DOHH2 (cell line): ENCODE data around the gene FAM171A1.

Experiments
- H3F3A ChIP-seq: fragments of 200-600 bp; sonication (generic), shearing (Covaris generic); 2 replicates; pipeline ENCODE4 v1.6.0; 2016; ENCODE audit warnings: antibody characterized with exemption, mild to moderate bottlenecking; ENCODE audit not compliant: control insufficient read depth, insufficient read depth
- H3K27ac ChIP-seq: fragments of 200-600 bp; sonication (generic); 2 replicates; pipeline ENCODE4 v1.5.1; 2014; ENCODE audit warnings: low read depth, mild to moderate bottlenecking, low read length, moderate library complexity
- H3K27me3 ChIP-seq: fragments of 200-600 bp; sonication (generic); 2 replicates; pipeline ENCODE4 v1.6.1; 2014; ENCODE audit warnings: mild to moderate bottlenecking, low read length, mixed read lengths; ENCODE audit not compliant: control insufficient read depth
- H3K36me3 ChIP-seq: fragments of 200-600 bp; sonication (generic); 2 replicates; pipeline ENCODE4 v1.6.1; 2014; ENCODE audit warnings: mild to moderate bottlenecking, low read length, moderate library complexity, mixed read lengths; ENCODE audit not compliant: control insufficient read depth
- H3K4me1 ChIP-seq: fragments of 200-600 bp; sonication (generic); 2 replicates; pipeline ENCODE4 v1.6.1; 2014; ENCODE audit warnings: mild to moderate bottlenecking, low read length, mixed read lengths; ENCODE audit not compliant: control insufficient read depth
- H3K4me2 ChIP-seq: fragments of 200-600 bp; sonication (generic); 2 replicates; pipeline ENCODE4 v1.6.0; 2014; ENCODE audit warnings: mild to moderate bottlenecking, low read length, moderate library complexity
- H3K4me3 ChIP-seq: fragments of 200-600 bp; sonication (generic); 2 replicates; pipeline ENCODE4 v1.5.1; 2014; ENCODE audit warnings: mild to moderate bottlenecking, low read length, mixed read lengths
- H3K79me2 ChIP-seq: fragments of 200-600 bp; sonication (generic); 2 replicates; pipeline ENCODE4 v1.6.1; 2014; ENCODE audit warnings: mild to moderate bottlenecking, low read length, mixed read lengths; ENCODE audit not compliant: control insufficient read depth
- H3K9me2 ChIP-seq: fragments of 200-600 bp; sonication (generic); replicated peaks from 2 replicates; pipeline ENCODE4 v1.6.1; 2014; ENCODE audit warnings: mild to moderate bottlenecking, low read length, mixed read lengths; ENCODE audit not compliant: control insufficient read depth
- H3K9me3 ChIP-seq: fragments of 200-600 bp; sonication (generic); 2 replicates; pipeline ENCODE4 v1.6.1; 2014; ENCODE audit warnings: antibody characterized with exemption, low read length, mixed read lengths; ENCODE audit not compliant: control insufficient read depth, insufficient read depth
- H4K20me1 ChIP-seq: fragments of 200-600 bp; sonication (generic); 2 replicates; pipeline ENCODE4 v1.6.0; 2014; ENCODE audit warnings: low read depth, mild to moderate bottlenecking, antibody characterized with exemption, low read length, moderate library complexity; ENCODE audit not compliant: control insufficient read depth, insufficient read depth
- EZH2phosphoT487 ChIP-seq: fragments of 200-600 bp; sonication (generic); IDR thresholded peaks from 2 replicates; pipeline ENCODE4 v1.6.1; 2017; ENCODE audit warnings: borderline replicate concordance, mild to moderate bottlenecking, antibody characterized with exemption, low read length, moderate library complexity, mixed read lengths
- TF ChIP-seq, protein P1 (sequence below): fragments of 200-600 bp; sonication (generic); IDR thresholded peaks from one replicate; pipeline ENCODE4 v1.5.1; 2014; ENCODE audit warnings: antibody characterized with exemption, mild to moderate bottlenecking, low read depth, low read length; ENCODE audit not compliant: poor library complexity, severe bottlenecking

The FAM171A1 gene

DNA sequence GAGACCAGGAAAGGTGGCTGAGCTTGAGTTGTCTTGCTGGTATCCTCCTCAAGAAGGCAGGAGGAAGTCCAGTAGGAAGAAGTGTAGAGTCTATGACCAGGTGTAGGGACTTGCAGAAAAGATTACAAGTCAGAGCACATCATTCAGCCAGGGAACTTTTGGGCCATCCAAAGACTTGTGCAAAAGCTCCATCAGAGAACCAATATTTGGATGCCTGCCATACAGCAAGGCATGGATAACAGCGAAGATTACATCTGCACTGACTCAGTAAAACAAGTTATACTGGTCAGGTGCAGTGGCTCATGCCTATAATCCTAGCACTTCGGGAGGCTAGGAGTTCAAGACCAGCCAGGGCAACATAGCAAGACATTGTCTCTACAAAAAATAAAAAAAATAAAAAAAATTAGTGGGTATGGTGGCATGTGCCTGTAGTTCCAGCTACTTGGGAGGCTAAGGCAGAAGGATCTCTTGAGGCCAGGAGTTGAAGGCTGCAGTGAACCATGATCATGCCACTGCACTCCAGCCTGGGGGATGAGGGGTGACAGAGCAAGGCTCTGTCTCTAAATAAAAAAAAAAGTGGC, 189.4 kb downstream of the FAM171A1 start:
- Histone ChIP-seq H3K4me3 (no peak overlapping the region), H3K9me3 (no peaks in the 10 kb centered on the region), H3K27me3 (0 out of 2 replicates have a peak, but pooled peaks cover 2% of the 10 kb centered on the region), H3K27ac (no peak overlapping the region), H4K20me1 (no peaks in the 10 kb centered on the region), H3K4me1 (no peaks in the 10 kb centered on the region), H3K9me2 (no peaks in the 10 kb centered on the region), H3F3A (no peaks in the 10 kb centered on the region), H3K79me2 (no peaks in the 10 kb centered on the region), H3K4me2 (no peak overlapping the region), H3K36me3 (no peaks in the 10 kb centered on the region)
- no peak for TF ChIP-seq EZH2phosphoT487

DNA sequence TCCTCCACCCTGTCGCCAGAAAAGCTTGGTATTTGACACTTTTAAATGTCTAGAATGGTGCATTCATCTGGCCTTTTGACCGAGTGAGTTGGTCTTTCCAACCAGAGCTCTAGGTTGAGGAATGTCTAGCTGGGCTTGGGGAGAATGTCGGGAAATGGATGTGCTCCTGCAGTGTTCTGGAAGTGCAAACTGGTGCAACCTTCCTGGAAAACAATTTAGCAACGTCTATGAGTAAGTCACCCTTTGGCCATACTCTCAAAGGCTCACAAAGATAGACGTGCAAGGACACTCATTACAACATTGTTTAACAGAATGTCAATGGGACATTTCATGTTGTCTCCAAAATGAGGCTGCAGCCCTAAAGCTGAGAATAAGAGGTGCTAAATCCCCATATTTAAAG, 190.4 kb downstream of the FAM171A1 start:
- Histone ChIP-seq H3K79me2 (no peaks in the 10 kb centered on the region), H3K9me3 (no peaks in the 10 kb centered on the region), H3K4me1 (no peaks in the 10 kb centered on the region), H3F3A (no peaks in the 10 kb centered on the region), H4K20me1 (no peaks in the 10 kb centered on the region), H3K27ac (no peak overlapping the region), H3K36me3 (no peaks in the 10 kb centered on the region), H3K9me2 (no peaks in the 10 kb centered on the region), H3K27me3 (0 out of 2 replicates have a peak, but pooled peaks cover 2% of the 10 kb centered on the region), H3K4me2 (no peak overlapping the region), H3K4me3 (no peak overlapping the region)
- no peak for TF ChIP-seq EZH2phosphoT487
- TF ChIP-seq, protein P1, sequence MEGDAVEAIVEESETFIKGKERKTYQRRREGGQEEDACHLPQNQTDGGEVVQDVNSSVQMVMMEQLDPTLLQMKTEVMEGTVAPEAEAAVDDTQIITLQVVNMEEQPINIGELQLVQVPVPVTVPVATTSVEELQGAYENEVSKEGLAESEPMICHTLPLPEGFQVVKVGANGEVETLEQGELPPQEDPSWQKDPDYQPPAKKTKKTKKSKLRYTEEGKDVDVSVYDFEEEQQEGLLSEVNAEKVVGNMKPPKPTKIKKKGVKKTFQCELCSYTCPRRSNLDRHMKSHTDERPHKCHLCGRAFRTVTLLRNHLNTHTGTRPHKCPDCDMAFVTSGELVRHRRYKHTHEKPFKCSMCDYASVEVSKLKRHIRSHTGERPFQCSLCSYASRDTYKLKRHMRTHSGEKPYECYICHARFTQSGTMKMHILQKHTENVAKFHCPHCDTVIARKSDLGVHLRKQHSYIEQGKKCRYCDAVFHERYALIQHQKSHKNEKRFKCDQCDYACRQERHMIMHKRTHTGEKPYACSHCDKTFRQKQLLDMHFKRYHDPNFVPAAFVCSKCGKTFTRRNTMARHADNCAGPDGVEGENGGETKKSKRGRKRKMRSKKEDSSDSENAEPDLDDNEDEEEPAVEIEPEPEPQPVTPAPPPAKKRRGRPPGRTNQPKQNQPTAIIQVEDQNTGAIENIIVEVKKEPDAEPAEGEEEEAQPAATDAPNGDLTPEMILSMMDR, result no peak

DNA sequence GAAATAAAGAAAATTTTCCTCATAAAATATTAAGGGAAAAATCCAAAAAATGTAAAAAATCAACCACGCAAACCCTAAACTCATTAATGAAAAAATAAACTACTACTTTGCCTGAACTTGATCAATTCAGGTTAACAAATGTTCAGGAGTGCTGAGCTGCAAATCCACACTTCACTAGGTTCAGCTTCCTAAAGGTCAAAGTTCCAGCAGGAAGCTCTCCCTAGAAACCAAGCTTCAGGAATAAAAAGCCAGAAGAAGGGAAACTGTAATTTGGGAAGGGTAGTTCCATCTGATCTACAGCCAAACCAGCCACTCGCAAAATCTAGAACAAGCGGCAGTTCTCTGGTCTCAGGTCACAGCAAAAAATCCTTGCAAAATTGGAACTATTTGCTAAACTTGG, 194.8 kb downstream of the FAM171A1 start:
- Histone ChIP-seq H3K4me3 (no peak overlapping the region), H3K79me2 (no peaks in the 10 kb centered on the region), H3K27me3 (no peaks in the 10 kb centered on the region), H3K27ac (no peak overlapping the region), H3K4me2 (no peak overlapping the region), H3K4me1 (no peaks in the 10 kb centered on the region), H3K9me3 (no peaks in the 10 kb centered on the region), H4K20me1 (no peaks in the 10 kb centered on the region), H3K9me2 (no peaks in the 10 kb centered on the region), H3K36me3 (no peaks in the 10 kb centered on the region), H3F3A (no peaks in the 10 kb centered on the region)
- TF ChIP-seq, protein P1, result no peak
- no peak for TF ChIP-seq EZH2phosphoT487

DNA sequence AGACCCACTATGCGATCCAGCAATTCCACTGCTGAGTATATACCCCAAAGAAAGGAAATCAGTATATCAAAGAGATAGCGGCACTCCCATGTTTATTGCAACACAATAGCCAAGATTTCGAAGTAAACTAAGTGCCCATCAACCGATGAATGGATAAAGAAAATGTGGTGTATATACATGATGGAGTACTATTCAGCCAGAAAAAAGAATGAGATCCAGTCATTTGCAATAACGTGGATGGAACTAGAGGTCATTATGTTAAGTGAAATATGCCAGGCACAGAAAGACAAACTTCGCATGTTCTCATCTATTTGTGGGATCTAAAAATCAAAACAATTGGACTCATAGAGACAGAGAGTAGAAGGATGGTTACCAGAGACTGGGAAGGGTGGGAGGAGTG, 195.5 kb downstream of the FAM171A1 start:
- no peaks in the 10 kb centered on the region for H3K9me3 ChIP-seq
- H3K4me1 ChIP-seq, result no peaks in the 10 kb centered on the region
- H3K4me3 ChIP-seq, result no peak overlapping the region
- H3F3A ChIP-seq, result no peaks in the 10 kb centered on the region
- H3K36me3 ChIP-seq, result no peaks in the 10 kb centered on the region
- TF ChIP-seq EZH2phosphoT487, result no peak
- TF ChIP-seq, protein P1, result no peak
- no peaks in the 10 kb centered on the region for H4K20me1 ChIP-seq
- H3K9me2 ChIP-seq, result no peaks in the 10 kb centered on the region
- H3K4me2 ChIP-seq, result no peak overlapping the region
- no peaks in the 10 kb centered on the region for H3K79me2 ChIP-seq
- 0 out of 2 replicates have a peak, but pooled peaks cover 5% of the 10 kb centered on the region for H3K27me3 ChIP-seq
- H3K27ac ChIP-seq, result no peak overlapping the region
